CD4-positive, alpha-beta T cell treated with Interferon gamma for 1 hour (primary cell): ENCODE results near the gene EPS15.

Experiments
- DNase-seq: peaks from one replicate; pipeline ENCODE4 v3.0.0-alpha.2; 2020

Gene EPS15

GRCh38 chr1:51313268-51313852, 205.7 kb downstream of the EPS15 start:
- no peak for DNase-seq

- DNase-seq, result no peak
Observed at GRCh38 chr1:51312718-51313117, 206.3 kb downstream of the EPS15 start.

- DNase-seq, result no peak
Observed at GRCh38 chr1:51311826-51312225, 207.2 kb downstream of the EPS15 start.

- no peak for DNase-seq
Observed at GRCh38 chr1:51310871-51311613, 208.0 kb downstream of the EPS15 start.

GRCh38 chr1:51309291-51309690, 209.8 kb downstream of the EPS15 start:
- DNase-seq, result no peak

GRCh38 chr1:51308636-51309035, 210.4 kb downstream of the EPS15 start:
- no peak for DNase-seq

GRCh38 chr1:51306950-51307349, 212.1 kb downstream of the EPS15 start:
- DNase-seq, result no peak

- no peak for DNase-seq
Observed at GRCh38 chr1:51305371-51305823, 213.7 kb downstream of the EPS15 start.

- no peak for DNase-seq
Observed at GRCh38 chr1:51304360-51304759, 214.7 kb downstream of the EPS15 start.
